K562 (cell line): ENCODE data around the gene OSBPL10. TPM values are rescaled to one million over a fixed set of nuclear protein-coding genes. Genes with fewer than 3 reads are reported as not detected.

Experiments
- ATAC-seq: fragments of 200-7000 bp; cut with Tn5 transposase; 3 replicates; pipeline ENCODE4 v1.9.1; 2020; ENCODE audit warnings: moderate library complexity
- BruUV-seq: library from RNA; stranded (reverse); fragments of 400-500 nt; replicated peaks from 2 replicates; lab custom pipeline; 2021; lab: Mats Ljungman, UMichigan
- CTCF ChIA-PET: fragments of 300-600 bp; formaldehyde crosslinking; extraction: SDS; loops from one replicate; lab custom pipeline; 2021; ENCODE audit warnings: low intra/inter-chr PET ratio; lab: Yijun Ruan, JAX
- POLR2A ChIA-PET: fragments of 300-600, 350-650 bp; sonication (Branson Sonifier 250); formaldehyde crosslinking; extraction: SDS; loops from one replicate; lab custom pipeline; 2021; ENCODE audit warnings: antibody characterized with exemption, inconsistent platforms; lab: Yijun Ruan, JAX
- DNase-seq, 4 experiments: peaks; one replicate each; pipeline versions ENCODE4 v3.0.0 to v3.0.0-alpha.2; 2011 to 2018; ENCODE audit warnings: low spot score in 3 of 4, mixed read lengths in 3 of 4; ENCODE audit errors: extremely low read depth in 1 of 4
- FAIRE-seq: peaks from 2 replicates; lab custom pipeline; 2011; peaks lifted over from hg19 to GRCh38; lab: Jason Lieb, UNC
- H2AFZ ChIP-seq: 2 replicates; pipeline ENCODE4 v1.6.0; 2011; ENCODE audit warnings: low read depth, low read length, control low read depth, inconsistent platforms
- H3K27ac ChIP-seq: fragments of 200-600 bp; 3 replicates; pipeline ENCODE4 v1.8.0; 2011; ENCODE audit warnings: low read depth, mild to moderate bottlenecking, control low read depth, inconsistent platforms, low read length, moderate library complexity, mixed read lengths; ENCODE audit errors: extremely low read depth
- H3K27me3 ChIP-seq, 2 experiments: fragments of 300-600 bp in 1 of 2; 2 replicates in 1 of 2; 3 replicates in 1 of 2; pipeline versions ENCODE4 v1.6.0 to v1.8.0; 2011; ENCODE audit warnings: inconsistent platforms in 2 of 2, low read length in 2 of 2, mild to moderate bottlenecking in 1 of 2, mixed read lengths in 1 of 2, moderate library complexity in 1 of 2; ENCODE audit not compliant: control insufficient read depth in 2 of 2, insufficient read depth in 2 of 2
- H3K36me3 ChIP-seq: fragments of 300-600 bp; 3 replicates; pipeline ENCODE4 v1.8.0; 2011; ENCODE audit warnings: mild to moderate bottlenecking, low read length, inconsistent platforms; ENCODE audit not compliant: control insufficient read depth, insufficient read depth
- H3K4me1 ChIP-seq, 2 experiments: fragments of 200-600 bp in 1 of 2; replicated peaks in 1 of 2; 2 replicates in 1 of 2; 3 replicates in 1 of 2; pipeline versions ENCODE4 v1.5.1 to v1.8.0; 2011; ENCODE audit warnings: inconsistent platforms in 2 of 2, low read length in 2 of 2, mild to moderate bottlenecking in 1 of 2, mixed read lengths in 1 of 2, moderate library complexity in 1 of 2; ENCODE audit not compliant: control insufficient read depth in 2 of 2, insufficient read depth in 2 of 2
- H3K4me2 ChIP-seq: 2 replicates; pipeline ENCODE4 v1.6.1; 2011; ENCODE audit warnings: low read length, control low read depth, inconsistent platforms, mixed read lengths; ENCODE audit not compliant: insufficient read depth
- H3K4me3 ChIP-seq: fragments of 200-600 bp; sonication (generic), shearing (Covaris generic); 2 replicates; pipeline ENCODE4 v1.5.1; 2016; ENCODE audit warnings: control low read depth, inconsistent platforms
- H3K79me2 ChIP-seq: fragments of 200-600 bp; 3 replicates; pipeline ENCODE4 v1.8.0; 2011; ENCODE audit warnings: low read length, inconsistent platforms; ENCODE audit not compliant: control insufficient read depth, insufficient read depth
- H3K9ac ChIP-seq, 2 experiments: 2 replicates each; pipeline versions ENCODE4 v1.6.0 to v1.6.1; 2011; ENCODE audit warnings: low read depth in 2 of 2, low read length in 2 of 2, control low read depth in 1 of 2, inconsistent platforms in 1 of 2, mild to moderate bottlenecking in 1 of 2, mixed read lengths in 1 of 2; ENCODE audit not compliant: insufficient read depth in 1 of 2
- H3K9me1 ChIP-seq: one replicate; pipeline ENCODE4 v1.6.0; 2011; ENCODE audit warnings: inconsistent platforms, mild to moderate bottlenecking, low read length, moderate library complexity; ENCODE audit not compliant: control insufficient read depth, insufficient read depth
- H3K9me3 ChIP-seq: replicated peaks from 2 replicates; pipeline ENCODE4 v1.5.1; 2011; ENCODE audit warnings: low read depth, low read length, inconsistent platforms; ENCODE audit not compliant: control insufficient read depth, insufficient read depth
- H4K20me1 ChIP-seq: replicated peaks from 2 replicates; pipeline ENCODE4 v1.6.1; 2011; ENCODE audit warnings: low read length, inconsistent platforms, mixed read lengths; ENCODE audit not compliant: control insufficient read depth, insufficient read depth
- RBM34 ChIP-seq: fragments of 200-400 bp; formaldehyde crosslinking; IDR thresholded peaks from 2 replicates; pipeline ENCODE4 v1.6.1; 2018; ENCODE audit warnings: low read length, borderline replicate concordance; ENCODE audit not compliant: insufficient read depth
- WGBS: fragments of 100-300 bp; shearing (Covaris generic); methylation state at CpG from one replicate; pipeline ENCODE4 v1.1.6; 2016; ENCODE audit warnings: low coverage, mixed read lengths; ENCODE audit not compliant: insufficient coverage; ENCODE audit errors: missing lambda C conversion rate; 5-methylcytosine and 5-hydroxymethylcytosine counted together
- in situ Hi-C: fragments of 300-500 bp; cut with MboI; formaldehyde crosslinking; loops from 4 replicates; pipeline ENCODE4 v1.15.0; 2018; ENCODE audit warnings: inconsistent platforms, mixed read lengths
- intact Hi-C: fragments of 100-400 bp; cut with micrococcal nuclease; formaldehyde crosslinking; loops from 2 replicates; pipeline ENCODE4 v1.14.2; 2022
- polyA plus RNA-seq, 8 experiments: library from polyadenylated mRNA; depleted of rRNA in 4 of 8; stranded (reverse) in 5 of 8; unstranded in 3 of 8; fragments of >200 nt; fragmentation: Nextera tagmentation in 2 of 8; fragmentation: Illumina TruSeq in 1 of 8; extraction: Ambion mirVana in 2 of 8; extraction: Trizol in 1 of 8; gene quantifications; 2 replicates each; pipeline versions ENCODE4 v1.2.1 to v1.2.3, GENCODE V29; 2011 to 2014; ENCODE audit warnings: inconsistent platforms in 1 of 8, missing spikeins in 1 of 8
- total RNA-seq, 7 experiments: library from RNA; depleted of rRNA in 6 of 7; stranded (reverse); fragments of >200 nt in 6 of 7; fragmentation: Illumina TruSeq in 2 of 7; extraction: Trizol in 2 of 7; gene quantifications; 2 replicates each; pipeline versions ENCODE4 v1.2.1 to v1.2.3, GENCODE V29; 2011 to 2021; ENCODE audit warnings: low replicate concordance in 1 of 7
- TF ChIP-seq, protein P1 (sequence below): fragments of 450-650 bp; formaldehyde crosslinking; IDR thresholded peaks from 2 replicates; pipeline ENCODE4 v1.4.0; 2022; ENCODE audit warnings: mild to moderate bottlenecking, moderate library complexity
- TF ChIP-seq, protein P2 (sequence below), 3 experiments: IDR thresholded peaks in 2 of 3; conservative IDR thresholded peaks in 1 of 3; 2 replicates each; pipeline ENCODE4 v1.5.1; 2011 to 2012; ENCODE audit warnings: low read length in 3 of 3, mild to moderate bottlenecking in 3 of 3, control low read depth in 2 of 3, improper control_type of control experiment in 1 of 3, inconsistent platforms in 1 of 3, low read depth in 1 of 3, mixed read lengths in 1 of 3, moderate library complexity in 1 of 3; ENCODE audit not compliant: insufficient read depth in 2 of 3

The OSBPL10 gene
- total and polyA plus RNA-seq, 9 of the 15 experiments (the other 6 are each of a cell fraction or from before 2014, with no cell fraction given), result 0.03 to 0.19 (median 0.14) TPM; not detected in 2

DNA sequence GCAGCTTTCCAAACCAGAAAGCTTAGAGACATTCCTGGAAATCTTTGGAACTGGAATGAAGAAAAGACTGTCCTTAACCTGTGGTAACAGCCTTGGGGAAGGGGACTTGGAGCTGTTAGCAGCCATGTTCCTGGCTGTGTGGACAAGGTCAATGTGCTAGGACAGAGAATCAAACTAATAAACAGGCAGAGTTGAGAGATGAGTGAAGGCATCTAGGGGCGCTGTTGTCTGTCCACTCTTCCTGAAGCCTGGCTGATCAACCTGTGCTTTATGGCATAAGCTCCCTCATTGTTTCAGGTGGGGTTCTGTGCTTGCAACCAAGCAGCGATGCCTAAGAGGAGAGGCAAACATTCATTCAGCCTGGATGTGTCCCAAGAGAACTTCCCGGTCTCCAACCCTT lies 19.8 kb upstream of the OSBPL10 start:
- Histone ChIP-seq H3K36me3 (no peaks in the 10 kb centered on the region), H3K4me2 (no peak overlapping the region), H4K20me1 (no peaks in the 10 kb centered on the region), H3K9me1 (no peaks in the 10 kb centered on the region), H2AFZ (peak overlapping the region; percentile 13), H3K4me3 (no peak overlapping the region), H3K9ac (no peak overlapping the region), H3K27me3 (peaks cover 0 to 5% of the 10 kb centered on the region in 2 experiments; a peak in 2 of 5 replicates), H3K79me2 (no peaks in the 10 kb centered on the region), H3K27ac (no peak overlapping the region), H3K4me1 (no peaks in the 10 kb centered on the region; a peak in 1 of 5 replicates), H3K9me3 (no peaks in the 10 kb centered on the region)
- TF ChIP-seq, protein P1, sequence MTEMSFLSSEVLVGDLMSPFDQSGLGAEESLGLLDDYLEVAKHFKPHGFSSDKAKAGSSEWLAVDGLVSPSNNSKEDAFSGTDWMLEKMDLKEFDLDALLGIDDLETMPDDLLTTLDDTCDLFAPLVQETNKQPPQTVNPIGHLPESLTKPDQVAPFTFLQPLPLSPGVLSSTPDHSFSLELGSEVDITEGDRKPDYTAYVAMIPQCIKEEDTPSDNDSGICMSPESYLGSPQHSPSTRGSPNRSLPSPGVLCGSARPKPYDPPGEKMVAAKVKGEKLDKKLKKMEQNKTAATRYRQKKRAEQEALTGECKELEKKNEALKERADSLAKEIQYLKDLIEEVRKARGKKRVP (CRISPR knock-in tag), result no peak
- TF ChIP-seq, protein P2, sequence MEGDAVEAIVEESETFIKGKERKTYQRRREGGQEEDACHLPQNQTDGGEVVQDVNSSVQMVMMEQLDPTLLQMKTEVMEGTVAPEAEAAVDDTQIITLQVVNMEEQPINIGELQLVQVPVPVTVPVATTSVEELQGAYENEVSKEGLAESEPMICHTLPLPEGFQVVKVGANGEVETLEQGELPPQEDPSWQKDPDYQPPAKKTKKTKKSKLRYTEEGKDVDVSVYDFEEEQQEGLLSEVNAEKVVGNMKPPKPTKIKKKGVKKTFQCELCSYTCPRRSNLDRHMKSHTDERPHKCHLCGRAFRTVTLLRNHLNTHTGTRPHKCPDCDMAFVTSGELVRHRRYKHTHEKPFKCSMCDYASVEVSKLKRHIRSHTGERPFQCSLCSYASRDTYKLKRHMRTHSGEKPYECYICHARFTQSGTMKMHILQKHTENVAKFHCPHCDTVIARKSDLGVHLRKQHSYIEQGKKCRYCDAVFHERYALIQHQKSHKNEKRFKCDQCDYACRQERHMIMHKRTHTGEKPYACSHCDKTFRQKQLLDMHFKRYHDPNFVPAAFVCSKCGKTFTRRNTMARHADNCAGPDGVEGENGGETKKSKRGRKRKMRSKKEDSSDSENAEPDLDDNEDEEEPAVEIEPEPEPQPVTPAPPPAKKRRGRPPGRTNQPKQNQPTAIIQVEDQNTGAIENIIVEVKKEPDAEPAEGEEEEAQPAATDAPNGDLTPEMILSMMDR (IDR thresholded peaks at IDR 0.05 in 2 of 3, conservative IDR thresholded peaks at IDR 0.05 in 1 of 3; ENCODE audit: insufficient read depth in 2 of 3, low read depth in 1 of 3, low read length in 3 of 3), result peak; percentile 13 to 28 (median 26); a peak in 2 of 6 replicates
- no peak for TF ChIP-seq RBM34
- WGBS, result 8% methylated on average over 3 of the region's 3 CpGs
- in situ Hi-C loops, result no loop called here
- POLR2A ChIA-PET, result interaction anchor here (0.9 kb wide), 1 partner anchor 17 kb away, joined by 3 read pairs; no protein-coding TSS in a partner anchor
- no peak for DNase-seq
- BruUV-seq, result no TSS peak
- CTCF ChIA-PET, result no interaction called here
- FAIRE-seq, result no peak
- ATAC-seq, result peak; percentile 81
- intact Hi-C loops, result no loop called here
